Hepatocyte (in vitro differentiated cells): Measurements from ENCODE around the gene PRTFDC1. TPM values are rescaled to one million over a fixed set of nuclear protein-coding genes. Genes with fewer than 3 reads are reported as not detected.

Experiments used
- DNase-seq: peaks from one replicate; pipeline ENCODE4 v3.0.0-alpha.2; 2016; ENCODE audit warnings: low spot score
- H2AFZ ChIP-seq: fragments of 200-600 bp; sonication (generic); 2 replicates; pipeline ENCODE4 v1.6.0; 2016; ENCODE audit warnings: antibody characterized with exemption, mild to moderate bottlenecking
- H3K27ac ChIP-seq: fragments of 200-600 bp; sonication (generic); 2 replicates; pipeline ENCODE4 v1.5.1; 2016; ENCODE audit warnings: mild to moderate bottlenecking
- H3K27me3 ChIP-seq: fragments of 200-600 bp; sonication (generic); 2 replicates; pipeline ENCODE4 v1.6.1; 2016
- H3K36me3 ChIP-seq: fragments of 200-600 bp; sonication (generic); replicated peaks from 2 replicates; pipeline ENCODE4 v1.5.1; 2016; ENCODE audit warnings: low read depth; ENCODE audit not compliant: insufficient read depth
- H3K4me1 ChIP-seq: fragments of 200-600 bp; sonication (generic); 2 replicates; pipeline ENCODE4 v1.5.1; 2016; ENCODE audit warnings: mild to moderate bottlenecking, moderate library complexity; ENCODE audit not compliant: insufficient read depth
- H3K4me2 ChIP-seq: fragments of 200-600 bp; sonication (generic); 2 replicates; pipeline ENCODE4 v1.6.0; 2016
- H3K4me3 ChIP-seq: fragments of 200-600 bp; sonication (generic); 2 replicates; pipeline ENCODE4 v1.5.1; 2016; ENCODE audit warnings: mild to moderate bottlenecking
- H3K79me2 ChIP-seq: fragments of 200-600 bp; sonication (generic); 2 replicates; pipeline ENCODE4 v1.6.0; 2017; ENCODE audit warnings: mild to moderate bottlenecking
- H3K9me2 ChIP-seq: fragments of 200-600 bp; sonication (generic); replicated peaks from 2 replicates; pipeline ENCODE4 v1.6.0; 2017; ENCODE audit warnings: mild to moderate bottlenecking; ENCODE audit not compliant: insufficient read depth
- H3K9me3 ChIP-seq: fragments of 200-600 bp; sonication (generic); 2 replicates; pipeline ENCODE4 v1.5.1; 2016; ENCODE audit warnings: low read depth, mild to moderate bottlenecking
- H4K20me1 ChIP-seq: fragments of 200-600 bp; sonication (generic); 2 replicates; pipeline ENCODE4 v1.6.0; 2016; ENCODE audit warnings: mild to moderate bottlenecking; ENCODE audit not compliant: insufficient read depth, poor library complexity, severe bottlenecking
- CTCF ChIP-seq: fragments of 200-600 bp; sonication (generic); IDR thresholded peaks from 2 replicates; pipeline ENCODE4 v1.5.1; 2016; ENCODE audit warnings: antibody characterized with exemption, mild to moderate bottlenecking; ENCODE audit not compliant: poor library complexity
- EZH2 ChIP-seq: fragments of 200-600 bp; sonication (generic); IDR thresholded peaks from 2 replicates; pipeline ENCODE4 v1.6.1; 2016; ENCODE audit warnings: antibody characterized with exemption, mild to moderate bottlenecking, borderline replicate concordance
- EZH2phosphoT487 ChIP-seq: fragments of 200-600 bp; sonication (generic); IDR thresholded peaks from one replicate; pipeline ENCODE4 v1.6.1; 2018; ENCODE audit warnings: antibody characterized with exemption, mild to moderate bottlenecking, low read depth, moderate library complexity; ENCODE audit not compliant: unreplicated experiment, severe bottlenecking
- WGBS: methylation state at CpG from one replicate; pipeline ENCODE4 v1.1.6; 2016; ENCODE audit warnings: low lambda C conversion rate; ENCODE audit errors: missing lambda C conversion rate; 5-methylcytosine and 5-hydroxymethylcytosine counted together
- polyA plus RNA-seq: library from polyadenylated mRNA; unstranded; fragments of >200 nt; fragmentation: Nextera tagmentation; extraction: Ambion mirVana; gene quantifications from 2 replicates; pipeline ENCODE4 v1.2.1, GENCODE V29; 2016
- total RNA-seq: library from RNA; depleted of rRNA; stranded (reverse); fragments of >200 nt; gene quantifications from 2 replicates; pipeline ENCODE4 v1.2.3, GENCODE V29; 2014

The PRTFDC1 gene
- total and polyA plus RNA-seq, 2 experiments from 2014 or later: 6.4 to 14.7 TPM

- peak overlapping the region; percentile 19 for H3K27ac ChIP-seq
- H3K27me3 ChIP-seq: no peaks in the 10 kb centered on the region
- H3K9me3 ChIP-seq: no peaks in the 10 kb centered on the region
- no peaks in the 10 kb centered on the region for H4K20me1 ChIP-seq
- 63% methylated on average over 9 of the region's 9 CpGs for WGBS
- TF ChIP-seq EZH2 (no peak), CTCF (no peak), EZH2phosphoT487 (no peak)
- peak overlapping the region; percentile 41 for H3K4me2 ChIP-seq
- H3K9me2 ChIP-seq: no peaks in the 10 kb centered on the region
- H2AFZ ChIP-seq: no peak overlapping the region
- H3K4me1 ChIP-seq: no peaks in the 10 kb centered on the region
- no peak for DNase-seq
- no peaks in the 10 kb centered on the region for H3K79me2 ChIP-seq
- H3K36me3 ChIP-seq: no peaks in the 10 kb centered on the region
- no peak overlapping the region for H3K4me3 ChIP-seq
Measured at GRCh38 chr10:24849501-24850299, 102.7 kb downstream of the PRTFDC1 start.

GRCh38 chr10:24849051-24849450, 103.4 kb downstream of the PRTFDC1 start:
- H3K4me2 ChIP-seq: peak overlapping the region; percentile 41
- H3K4me1 ChIP-seq: no peaks in the 10 kb centered on the region
- H3K27me3 ChIP-seq: no peaks in the 10 kb centered on the region
- H3K9me3 ChIP-seq: no peaks in the 10 kb centered on the region
- peak overlapping the region; percentile 19 for H3K27ac ChIP-seq
- H3K4me3 ChIP-seq: no peak overlapping the region
- 62% methylated on average over 6 of the region's 6 CpGs for WGBS
- TF ChIP-seq EZH2 (no peak), EZH2phosphoT487 (no peak), CTCF (no peak)
- no peaks in the 10 kb centered on the region for H3K36me3 ChIP-seq
- DNase-seq: no peak
- H3K79me2 ChIP-seq: no peaks in the 10 kb centered on the region
- no peak overlapping the region for H2AFZ ChIP-seq
- H3K9me2 ChIP-seq: no peaks in the 10 kb centered on the region
- H4K20me1 ChIP-seq: no peaks in the 10 kb centered on the region

GRCh38 chr10:24848195-24848594, 104.2 kb downstream of the PRTFDC1 start:
- Histone ChIP-seq H3K36me3 (no peaks in the 10 kb centered on the region), H3K9me2 (no peaks in the 10 kb centered on the region), H3K79me2 (no peaks in the 10 kb centered on the region), H4K20me1 (no peaks in the 10 kb centered on the region), H2AFZ (no peak overlapping the region), H3K4me1 (no peaks in the 10 kb centered on the region), H3K27me3 (no peaks in the 10 kb centered on the region), H3K27ac (no peak overlapping the region), H3K9me3 (no peaks in the 10 kb centered on the region), H3K4me2 (peak overlapping the region; percentile 18), H3K4me3 (no peak overlapping the region)
- DNase-seq: no peak
- 62% methylated on average over 6 of the region's 6 CpGs for WGBS
- TF ChIP-seq EZH2phosphoT487 (no peak), EZH2 (no peak), CTCF (no peak)
